ENCODE data around the gene ARHGEF12.

ARHGEF12 gene

DNA sequence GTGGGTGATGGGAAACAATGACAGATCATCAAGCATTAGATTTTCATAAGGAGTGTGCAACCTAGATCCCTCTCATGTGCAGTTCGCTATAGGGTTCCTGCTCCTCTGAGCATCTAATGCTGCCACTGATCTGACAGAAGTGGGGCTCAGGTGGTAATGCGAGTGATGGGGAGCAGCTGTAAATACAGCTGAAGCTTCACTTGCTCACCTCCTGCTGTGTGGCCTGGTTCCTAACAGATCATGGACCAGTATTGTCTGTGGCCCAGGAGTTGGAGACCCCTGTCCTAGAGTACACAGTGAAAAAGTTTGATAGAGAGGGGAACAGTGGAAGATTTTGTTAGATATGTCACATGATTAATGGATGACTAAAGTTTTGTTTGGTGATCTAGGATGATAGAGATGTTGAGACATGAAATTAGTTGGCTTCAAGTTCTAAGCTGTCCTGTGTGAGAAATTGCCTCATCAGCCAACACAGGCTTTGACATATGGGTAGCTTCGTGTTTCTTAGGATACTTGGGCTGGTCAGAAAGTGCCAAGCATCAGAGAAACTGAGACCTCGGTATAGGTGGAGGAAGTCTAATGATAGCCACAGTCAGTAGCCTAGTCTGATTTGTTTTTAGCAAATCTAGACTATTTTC is 47.4 kb downstream of the ARHGEF12 start:
- no peak for TF ChIP-seq CTCF (IDR thresholded peaks at IDR 0.05)
- Histone ChIP-seq H3K27me3 (peaks cover 54% of the 10 kb centered on the region), H3K9me3 (no peaks in the 10 kb centered on the region), H3K4me1 (ENCODE audit: control insufficient read depth in 1 of 2, insufficient read depth in 1 of 2, low read depth in 1 of 2, low read length in 1 of 2) (no peaks in the 10 kb centered on the region), H3K36me3 (no peaks in the 10 kb centered on the region), H3K4me3 (ENCODE audit: low read depth in 1 of 2, low read length in 1 of 2) (no peak overlapping the region), H3K27ac (no peak overlapping the region)

DNA sequence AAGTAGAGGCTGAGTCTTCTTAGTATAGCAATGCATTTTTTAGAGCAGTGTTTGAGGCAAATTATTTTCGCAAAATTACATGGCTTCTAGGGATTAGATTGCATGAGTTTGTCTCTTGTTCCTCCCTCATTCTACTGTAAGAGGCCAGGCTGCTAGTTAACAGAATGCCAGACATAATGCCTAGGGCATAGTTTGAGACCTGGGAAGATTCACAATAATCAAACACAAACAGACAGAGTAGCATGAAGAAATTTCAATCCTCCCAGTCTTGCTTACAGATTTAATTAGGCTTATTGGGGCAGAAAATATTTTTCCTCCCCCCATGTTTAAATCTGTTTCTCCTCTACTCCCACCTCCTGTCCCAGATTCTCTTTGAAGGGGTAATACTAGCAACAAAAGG is 48.3 kb downstream of the ARHGEF12 start:
- no peaks in the 10 kb centered on the region for H3K9me3 ChIP-seq
- TF ChIP-seq CTCF (IDR thresholded peaks at IDR 0.05) = no peak
- no peaks in the 10 kb centered on the region for H3K36me3 ChIP-seq
- H3K27ac ChIP-seq = no peak overlapping the region
- no peak overlapping the region for H3K4me3 ChIP-seq (ENCODE audit: low read depth in 1 of 2, low read length in 1 of 2)
- H3K4me1 ChIP-seq (ENCODE audit: control insufficient read depth in 1 of 2, insufficient read depth in 1 of 2, low read depth in 1 of 2, low read length in 1 of 2) = no peaks in the 10 kb centered on the region
- peaks cover 59% of the 10 kb centered on the region for H3K27me3 ChIP-seq

DNA sequence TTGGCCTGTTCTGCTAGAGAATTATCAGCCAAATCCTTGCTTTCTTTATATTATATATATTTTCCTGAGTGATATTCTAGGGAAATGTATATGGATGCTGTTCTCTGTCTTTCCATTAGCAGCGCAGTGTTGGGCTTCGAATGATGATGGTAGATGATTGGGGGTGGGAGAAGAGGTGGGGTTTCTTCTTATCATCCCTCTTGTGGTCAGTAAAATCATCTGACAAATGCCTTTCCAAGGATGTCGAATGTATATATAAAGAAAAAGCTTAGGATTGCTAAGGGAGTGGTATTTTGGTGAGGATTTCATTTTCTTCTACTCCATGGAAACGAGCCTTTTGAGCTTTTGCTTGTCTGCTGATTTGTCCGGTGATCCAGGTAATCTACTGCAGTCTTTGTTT is 48.9 kb downstream of the ARHGEF12 start:
- H3K27ac ChIP-seq = no peak overlapping the region
- no peak for TF ChIP-seq CTCF (IDR thresholded peaks at IDR 0.05)
- H3K4me3 ChIP-seq (ENCODE audit: low read depth in 1 of 2, low read length in 1 of 2) = no peak overlapping the region
- peaks cover 65% of the 10 kb centered on the region for H3K27me3 ChIP-seq
- H3K36me3 ChIP-seq = no peaks in the 10 kb centered on the region
- H3K4me1 ChIP-seq (ENCODE audit: control insufficient read depth in 1 of 2, insufficient read depth in 1 of 2, low read depth in 1 of 2, low read length in 1 of 2) = no peaks in the 10 kb centered on the region
- no peaks in the 10 kb centered on the region for H3K9me3 ChIP-seq

- Histone ChIP-seq H3K27me3 (peaks cover 71% of the 10 kb centered on the region), H3K9me3 (no peaks in the 10 kb centered on the region), H3K4me3 (ENCODE audit: low read depth in 1 of 2, low read length in 1 of 2) (no peak overlapping the region), H3K4me1 (ENCODE audit: control insufficient read depth in 1 of 2, insufficient read depth in 1 of 2, low read depth in 1 of 2, low read length in 1 of 2) (no peaks in the 10 kb centered on the region), H3K27ac (no peak overlapping the region), H3K36me3 (no peaks in the 10 kb centered on the region)
- TF ChIP-seq CTCF (IDR thresholded peaks at IDR 0.05) = no peak
Observed at GRCh38 chr11:120385655-120386054, 49.4 kb downstream of the ARHGEF12 start.

DNA sequence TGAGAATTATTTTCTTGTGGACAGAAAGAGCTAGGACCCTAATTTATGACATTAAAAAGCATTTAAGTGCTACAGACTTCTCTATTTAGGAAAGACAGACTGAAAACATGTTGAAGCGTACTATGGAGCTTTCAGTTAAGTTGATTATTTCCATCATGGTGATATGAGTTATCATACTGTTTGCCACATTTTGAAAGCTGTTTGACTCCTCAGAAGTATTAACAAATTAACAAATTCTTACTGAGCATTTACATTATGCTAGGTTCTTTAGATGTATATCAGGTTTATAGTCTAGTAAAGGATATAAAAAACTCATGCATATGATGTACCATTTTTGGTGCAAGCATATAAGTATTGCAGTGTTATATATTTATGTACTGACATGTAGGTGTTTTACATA is 50.1 kb downstream of the ARHGEF12 start:
- Histone ChIP-seq H3K36me3 (no peaks in the 10 kb centered on the region), H3K9me3 (no peaks in the 10 kb centered on the region), H3K27ac (no peak overlapping the region), H3K4me1 (ENCODE audit: control insufficient read depth in 1 of 2, insufficient read depth in 1 of 2, low read depth in 1 of 2, low read length in 1 of 2) (no peaks in the 10 kb centered on the region), H3K4me3 (ENCODE audit: low read depth in 1 of 2, low read length in 1 of 2) (no peak overlapping the region), H3K27me3 (peaks cover 77% of the 10 kb centered on the region)
- no peak for TF ChIP-seq CTCF (IDR thresholded peaks at IDR 0.05)
